Transverse colon (tissue), 4 donors: ENCODE measurements around the gene TPD52L2. TPM values are rescaled to one million over a fixed set of nuclear protein-coding genes. Genes with fewer than 3 reads are reported as not detected.

Experiments used
- DNase-seq: peaks from one replicate; pipeline ENCODE4 v3.0.0-alpha.2; 2019
- H3K27ac ChIP-seq, 4 donors: fragments of 200-600 bp; sonication (generic); 2 replicates each; pipeline ENCODE4 v1.5.1; 2016 to 2018; ENCODE audit warnings: inconsistent platforms in 4 of 4
- H3K27me3 ChIP-seq: fragments of 200-600 bp; sonication (generic); 2 replicates; pipeline ENCODE4 v1.5.1; 2017; ENCODE audit warnings: inconsistent platforms
- H3K36me3 ChIP-seq, 4 donors: fragments of 200-600 bp; sonication (generic); 2 replicates each; pipeline ENCODE4 v1.5.1; 2017 to 2019; ENCODE audit warnings: inconsistent platforms in 4 of 4
- H3K4me1 ChIP-seq, 4 donors: fragments of 200-600 bp; sonication (generic); 2 replicates each; pipeline ENCODE4 v1.5.1; 2017 to 2020; ENCODE audit warnings: inconsistent platforms in 4 of 4
- H3K4me3 ChIP-seq, 4 donors: fragments of 200-600 bp; sonication (generic); 1 replicate in 1 of 4; 2 replicates in 3 of 4; pipeline versions ENCODE4 v1.5.1 to v1.6.1; 2017 to 2019; ENCODE audit warnings: inconsistent platforms in 4 of 4
- H3K9me3 ChIP-seq, 2 donors: fragments of 200-600 bp; sonication (generic); 2 replicates each; pipeline ENCODE4 v1.5.1; 2017 to 2019; ENCODE audit warnings: inconsistent platforms in 2 of 2
- EP300 ChIP-seq: sonication (generic); formaldehyde crosslinking; IDR thresholded peaks from one replicate; pipeline ENCODE4 v1.6.1; 2017; ENCODE audit warnings: antibody characterized with exemption, low read depth
- POLR2A ChIP-seq: fragments of 450-650 bp; IDR thresholded peaks from one replicate; pipeline ENCODE4 v1.6.1; 2016; ENCODE audit warnings: antibody characterized with exemption, mild to moderate bottlenecking, moderate library complexity
- POLR2AphosphoS5 ChIP-seq, 3 donors: sonication (generic); formaldehyde crosslinking; IDR thresholded peaks; one replicate each; pipeline ENCODE4 v1.6.1; 2016; ENCODE audit warnings: antibody characterized with exemption in 3 of 3
- WGBS, 2 donors: methylation state at CpG; one replicate each; pipeline ENCODE4 v1.1.5; 2018; ENCODE audit warnings: low coverage in 1 of 2; 5-methylcytosine and 5-hydroxymethylcytosine counted together
- in situ Hi-C, 4 donors: fragments of 200-750 bp; cut with MboI; loops; one replicate each; pipeline versions ENCODE4 v1.15.0 to v1.15.1; 2017; ENCODE audit warnings: low sequenced_read_pairs in 3 of 4, low pct_ligation_motif_present in 1 of 4, low pct_unique_long_range_greater_than_20kb in 1 of 4
- intact Hi-C: fragments of 100-400 bp; cut with DNase I; formaldehyde crosslinking; loops from one replicate; pipeline ENCODE4 v1.15.1; 2023; ENCODE audit warnings: low total_unique reads
- total RNA-seq, 4 donors: library from RNA; depleted of rRNA; stranded (reverse); fragments of >200 nt; gene quantifications; one replicate each; pipeline ENCODE4 v1.1.0, GENCODE V29; 2016
- TF ChIP-seq, protein P1 (sequence below), 5 experiments: fragments of 200-600 bp in 3 of 5; fragments of 450-650 bp in 2 of 5; sonication (generic) in 3 of 5; IDR thresholded peaks; 1 replicate in 2 of 5; 2 replicates in 3 of 5; pipeline ENCODE4 v1.5.1; 2016 to 2017; ENCODE audit warnings: antibody characterized with exemption in 5 of 5, inconsistent platforms in 3 of 5, mild to moderate bottlenecking in 2 of 5, moderate library complexity in 1 of 5

The TPD52L2 gene
- total RNA-seq: 10 to 100 TPM; 40.8 to 67.0 (median 62.6) TPM

DNA sequence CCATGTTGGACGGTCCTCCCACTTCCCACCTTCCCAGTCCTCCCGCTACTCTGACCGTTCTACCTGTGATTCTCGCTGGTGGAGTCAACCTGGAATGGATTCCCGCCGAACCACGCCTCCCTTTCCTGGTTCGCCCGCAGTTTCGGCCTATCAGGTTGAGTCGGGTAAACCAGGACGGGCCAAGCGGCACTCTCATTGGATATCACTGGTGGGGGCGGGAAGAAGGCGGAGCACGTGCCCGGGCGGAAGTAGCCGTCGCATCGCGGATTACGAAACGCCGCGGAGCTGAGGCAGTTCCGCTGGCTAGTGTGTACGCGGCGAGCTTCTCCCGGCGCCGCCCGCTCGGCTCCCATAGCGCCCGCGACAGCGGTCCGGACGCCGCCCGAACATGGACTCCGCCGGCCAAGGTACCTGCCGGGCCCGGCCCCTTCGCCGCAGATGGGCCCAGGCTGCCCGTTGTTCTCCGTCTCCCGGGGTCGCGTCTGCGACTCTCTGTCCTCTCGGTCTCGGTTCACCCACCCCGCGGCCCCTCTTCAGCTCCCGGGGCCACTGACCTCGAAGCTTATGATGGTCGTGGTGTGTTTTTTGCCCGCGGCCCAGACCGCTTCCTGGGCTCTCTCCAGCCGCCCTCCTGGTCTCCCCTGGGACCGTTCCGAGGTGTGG is at the start of gene TPD52L2:
Gene TPD52L2 (plus strand): TSS at position 293 of the 663 bp plus-strand sequence. CDS start 96 bp downstream, at position 389.
- peak within 1 kb of the TSS; percentile 92 to 96 (median 94) for H3K27ac ChIP-seq
- peak; percentile 99 for DNase-seq
- H3K4me1 ChIP-seq: peaks cover 19 to 24% (median 22%) of the 10 kb centered on the region in 4 donors
- in situ Hi-C loops: no loop called here
- WGBS, 2 donors: 1% methylated on average over 46 of the region's 68 CpGs; no CpG with 5 or more reads in 1 of the 2 donors
- H3K27me3 ChIP-seq: no peaks in the 10 kb centered on the region
- peak within 1 kb of the TSS; percentile 77 to 92 (median 86) for H3K4me3 ChIP-seq
- TF ChIP-seq EP300 (no peak), POLR2A (peak; percentile 97), POLR2AphosphoS5 (IDR thresholded peaks at IDR 0.05) (peak; percentile 93 to 97 (median 94))
- TF ChIP-seq, protein P1, sequence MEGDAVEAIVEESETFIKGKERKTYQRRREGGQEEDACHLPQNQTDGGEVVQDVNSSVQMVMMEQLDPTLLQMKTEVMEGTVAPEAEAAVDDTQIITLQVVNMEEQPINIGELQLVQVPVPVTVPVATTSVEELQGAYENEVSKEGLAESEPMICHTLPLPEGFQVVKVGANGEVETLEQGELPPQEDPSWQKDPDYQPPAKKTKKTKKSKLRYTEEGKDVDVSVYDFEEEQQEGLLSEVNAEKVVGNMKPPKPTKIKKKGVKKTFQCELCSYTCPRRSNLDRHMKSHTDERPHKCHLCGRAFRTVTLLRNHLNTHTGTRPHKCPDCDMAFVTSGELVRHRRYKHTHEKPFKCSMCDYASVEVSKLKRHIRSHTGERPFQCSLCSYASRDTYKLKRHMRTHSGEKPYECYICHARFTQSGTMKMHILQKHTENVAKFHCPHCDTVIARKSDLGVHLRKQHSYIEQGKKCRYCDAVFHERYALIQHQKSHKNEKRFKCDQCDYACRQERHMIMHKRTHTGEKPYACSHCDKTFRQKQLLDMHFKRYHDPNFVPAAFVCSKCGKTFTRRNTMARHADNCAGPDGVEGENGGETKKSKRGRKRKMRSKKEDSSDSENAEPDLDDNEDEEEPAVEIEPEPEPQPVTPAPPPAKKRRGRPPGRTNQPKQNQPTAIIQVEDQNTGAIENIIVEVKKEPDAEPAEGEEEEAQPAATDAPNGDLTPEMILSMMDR (IDR thresholded peaks at IDR 0.05): no peak
- no peaks in the 10 kb centered on the region for H3K9me3 ChIP-seq
- intact Hi-C loops: no loop called here
- H3K36me3 ChIP-seq: peaks cover 0 to 16% (median 7%) of the 10 kb centered on the region in 4 donors

DNA sequence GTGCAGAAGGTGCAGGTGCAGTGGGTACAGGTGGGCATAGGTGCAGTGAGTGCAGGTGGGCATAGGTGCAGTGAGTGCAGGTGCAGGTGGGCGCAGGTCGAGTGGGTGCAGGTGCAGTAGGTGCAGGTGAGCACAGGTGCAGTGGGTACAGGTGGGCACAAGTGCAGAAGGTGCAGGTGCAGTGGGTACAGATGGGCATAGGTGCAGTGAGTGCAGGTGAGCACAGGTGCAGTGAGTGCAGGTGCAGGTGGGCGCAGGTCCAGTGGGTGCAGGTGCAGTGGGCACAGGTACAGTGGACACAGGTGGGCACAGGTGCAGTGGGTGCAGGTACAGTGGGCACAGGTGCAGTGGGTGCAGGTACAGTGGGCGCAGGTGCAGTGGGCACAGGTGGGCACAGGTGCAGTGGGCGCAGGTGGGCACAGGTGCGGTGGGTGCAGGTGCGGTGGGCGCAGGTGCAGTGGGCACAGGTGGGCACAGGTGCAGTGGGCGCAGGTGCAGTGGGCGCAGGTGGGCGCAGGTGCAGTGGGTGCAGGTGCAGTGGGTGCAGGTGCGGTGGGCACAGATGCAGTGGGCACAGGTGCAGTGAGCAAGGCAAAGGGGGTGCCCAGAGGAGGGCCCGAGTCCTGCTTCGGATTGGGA is 49.3 kb upstream of the TPD52L2 start:
- intact Hi-C loops (no loop called here), in situ Hi-C loops (no loop called here)
- TF ChIP-seq, protein P1 (IDR thresholded peaks at IDR 0.05): no peak
- TF ChIP-seq POLR2AphosphoS5 (IDR thresholded peaks at IDR 0.05) (no peak), EP300 (no peak), POLR2A (no peak)
- Histone ChIP-seq H3K27ac (no peak overlapping the region), H3K36me3 (no peaks in the 10 kb centered on the region), H3K4me1 (peaks cover 0 to 3% (median 0%) of the 10 kb centered on the region in 4 donors), H3K4me3 (no peak overlapping the region), H3K9me3 (no peaks in the 10 kb centered on the region), H3K27me3 (no peaks in the 10 kb centered on the region)
- WGBS, 2 donors: 82 to 90% methylated on average over 2 to 14 of the region's 14 CpGs
- no peak for DNase-seq

DNA sequence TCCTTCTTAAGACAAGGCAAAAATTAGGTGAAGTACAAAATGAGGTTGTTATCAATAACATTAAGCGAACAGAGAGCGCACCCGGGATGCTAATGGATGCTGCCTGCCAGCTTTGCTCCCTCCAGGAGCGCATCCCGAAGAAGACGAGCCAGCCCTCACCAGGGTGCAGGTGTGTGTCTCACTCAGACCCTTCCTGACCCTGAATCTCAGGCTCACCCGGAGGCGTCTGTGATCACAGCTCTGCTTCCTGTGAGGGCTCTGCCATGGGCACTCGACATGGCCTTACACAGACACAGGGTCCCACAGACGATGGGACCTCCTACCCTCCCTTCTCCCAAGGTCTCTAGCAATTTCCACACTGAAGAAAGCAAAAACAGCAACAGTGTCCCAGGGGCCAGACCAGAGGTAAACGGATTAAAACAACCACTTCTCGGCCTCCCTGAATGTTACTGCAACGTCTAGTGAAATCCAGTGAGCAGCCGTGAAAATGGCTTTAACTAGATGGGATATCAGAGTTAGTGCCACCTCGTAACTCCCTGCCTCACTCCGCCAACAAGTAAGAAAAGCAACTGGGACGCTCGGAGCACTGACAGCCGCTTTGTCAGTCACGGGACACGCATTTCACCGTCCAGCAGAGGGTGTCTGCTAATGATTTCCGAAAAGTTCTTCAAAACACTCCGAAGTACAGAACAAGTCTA is 45.7 kb upstream of the TPD52L2 start:
- H3K9me3 ChIP-seq: no peaks in the 10 kb centered on the region

More for the DNA sequence above, 45.7 kb upstream of the TPD52L2 start:
- H3K4me3 ChIP-seq: peak overlapping the region in 2 of 4 donors; percentile 6 to 39
- H3K36me3 ChIP-seq: no peaks in the 10 kb centered on the region
- peak overlapping the region in 1 of 4 donors; percentile 6 for H3K27ac ChIP-seq
- intact Hi-C loops (no loop called here), in situ Hi-C loops (no loop called here)
- H3K27me3 ChIP-seq: no peaks in the 10 kb centered on the region
- DNase-seq: peak; percentile 48
- no peak for TF ChIP-seq EP300
- TF ChIP-seq, protein P1 (IDR thresholded peaks at IDR 0.05): peak; percentile 30 to 45 (median 42)
- WGBS, 2 donors: 46% methylated on average over 24 of the region's 24 CpGs; no CpG with 5 or more reads in 1 of the 2 donors
- H3K4me1 ChIP-seq: peaks cover 0 to 3% (median 0%) of the 10 kb centered on the region in 4 donors
